ENCODE measurements around the gene TMEM181. TPM values are rescaled to one million over a fixed set of nuclear protein-coding genes. Genes with fewer than 3 reads are reported as not detected.

The TMEM181 gene
- total RNA-seq, 2 donors from 2014 or later, result 21.2 to 21.8 TPM

- Mint-ChIP-seq H3K36me3 (ENCODE audit: low read depth) (no peaks in the 10 kb centered on the region), H3K4me3 (peak overlapping the region; percentile 51)
- no peak overlapping the region for H3K4me3 ChIP-seq (ENCODE audit: low read length)
These were observed 42.3 kb upstream of the TMEM181 start for GRCh38 chr6:158517581-158517980.

GRCh38 chr6:158518191-158519127 lies 41.4 kb upstream of the TMEM181 start:
- Histone ChIP-seq H3K27me3 (ENCODE audit: control insufficient read depth, insufficient read depth, low read length, poor library complexity, severe bottlenecking) (no peaks in the 10 kb centered on the region), H3K27ac (ENCODE audit: low read depth, low read length) (peak overlapping the region; percentile 24), H3K9me3 (ENCODE audit: control insufficient read depth, low read length) (no peaks in the 10 kb centered on the region), H3K4me1 (ENCODE audit: control insufficient read depth, insufficient read depth, low read length) (no peaks in the 10 kb centered on the region), H3K36me3 (ENCODE audit: control insufficient read depth, insufficient read depth, low read length) (no peaks in the 10 kb centered on the region), H3K9ac (ENCODE audit: extremely low read depth, low read length, poor library complexity, severe bottlenecking) (no peak overlapping the region), H3K4me3 (ENCODE audit: low read length) (peak overlapping the region; percentile 67)
- Mint-ChIP-seq H3K27me3 (ENCODE audit: insufficient read depth) (peaks cover 9% of the 10 kb centered on the region), H3K36me3 (ENCODE audit: low read depth) (no peaks in the 10 kb centered on the region), H3K27ac (peak overlapping the region; percentile 41), H3K4me3 (peak overlapping the region; percentile 51), H3K9me3 (peaks cover 2% of the 10 kb centered on the region), H3K4me1 (peaks cover 9% of the 10 kb centered on the region)
- 20 to 21% methylated on average over 8 to 18 of the region's 18 CpGs for WGBS, 2 experiments (ENCODE audit: insufficient coverage in 1 of 2, insufficient read length in 1 of 2)
- TF ChIP-seq CTCF (conservative IDR thresholded peaks at IDR 0.05), result peak; percentile 81
- peak; percentile 91 for DNase-seq

More at GRCh38 chr6:158517581-158517980, 42.3 kb upstream of the TMEM181 start:
- peak; percentile 38 for DNase-seq
- no peaks in the 10 kb centered on the region for H3K27me3 ChIP-seq (ENCODE audit: control insufficient read depth, insufficient read depth, low read length, poor library complexity, severe bottlenecking)
- no peak for TF ChIP-seq CTCF (conservative IDR thresholded peaks at IDR 0.05)
- H3K36me3 ChIP-seq (ENCODE audit: control insufficient read depth, insufficient read depth, low read length), result no peaks in the 10 kb centered on the region
- Mint-ChIP-seq H3K27ac (no peak overlapping the region), H3K27me3 (ENCODE audit: insufficient read depth) (peaks cover 9% of the 10 kb centered on the region), H3K4me1 (peaks cover 9% of the 10 kb centered on the region), H3K9me3 (no peaks in the 10 kb centered on the region)
- H3K4me1 ChIP-seq (ENCODE audit: control insufficient read depth, insufficient read depth, low read length), result no peaks in the 10 kb centered on the region
- 83 to 91% methylated on average over 1 to 5 of the region's 5 CpGs for WGBS, 2 experiments (ENCODE audit: insufficient coverage in 1 of 2, insufficient read length in 1 of 2)
- no peak overlapping the region for H3K27ac ChIP-seq (ENCODE audit: low read depth, low read length)
- H3K9me3 ChIP-seq (ENCODE audit: control insufficient read depth, low read length), result no peaks in the 10 kb centered on the region
- no peak overlapping the region for H3K9ac ChIP-seq (ENCODE audit: extremely low read depth, low read length, poor library complexity, severe bottlenecking)

- no peak for TF ChIP-seq CTCF (conservative IDR thresholded peaks at IDR 0.05)
- H3K4me1 Mint-ChIP-seq, result peaks cover 9% of the 10 kb centered on the region
- Histone ChIP-seq H3K27me3 (ENCODE audit: control insufficient read depth, insufficient read depth, low read length, poor library complexity, severe bottlenecking) (no peaks in the 10 kb centered on the region), H3K4me1 (ENCODE audit: control insufficient read depth, insufficient read depth, low read length) (no peaks in the 10 kb centered on the region), H3K27ac (ENCODE audit: low read depth, low read length) (no peak overlapping the region), H3K36me3 (ENCODE audit: control insufficient read depth, insufficient read depth, low read length) (no peaks in the 10 kb centered on the region), H3K4me3 (ENCODE audit: low read length) (no peak overlapping the region), H3K9ac (ENCODE audit: extremely low read depth, low read length, poor library complexity, severe bottlenecking) (no peak overlapping the region), H3K9me3 (ENCODE audit: control insufficient read depth, low read length) (no peaks in the 10 kb centered on the region)
- peaks cover 10% of the 10 kb centered on the region for H3K9me3 Mint-ChIP-seq
- DNase-seq, result no peak
- H3K27me3 Mint-ChIP-seq (ENCODE audit: insufficient read depth), result peaks cover 13% of the 10 kb centered on the region
- H3K4me3 Mint-ChIP-seq, result no peak overlapping the region
- WGBS, 2 experiments (ENCODE audit: insufficient coverage in 1 of 2, insufficient read length in 1 of 2), result 90 to 100% methylated on average over 3 of the region's 3 CpGs
- no peaks in the 10 kb centered on the region for H3K36me3 Mint-ChIP-seq (ENCODE audit: low read depth)
- no peak overlapping the region for H3K27ac Mint-ChIP-seq
These were observed 40.6 kb upstream of the TMEM181 start for GRCh38 chr6:158519300-158519699.

All from endodermal cell (in vitro differentiated cells).